WTC11 (cell line): ENCODE data around the gene RAI14. TPM values are rescaled to one million over a fixed set of nuclear protein-coding genes. Genes with fewer than 3 reads are reported as not detected.

Experiments
- ATAC-seq: fragments of 200-7000 bp; cut with Tn5 transposase; 2 replicates; pipeline ENCODE4 v1.10.0; 2021; ENCODE audit warnings: mild to moderate bottlenecking, moderate library complexity
- CTCF ChIA-PET: fragments of 300-600 bp; sonication (Branson Sonifier 250); formaldehyde crosslinking; loops from one replicate; lab custom pipeline; 2021; ENCODE audit warnings: antibody characterized with exemption; lab: Charles Lee
- POLR2A ChIA-PET: fragments of 350-600 bp; sonication (Branson Sonifier 250); formaldehyde crosslinking; loops from one replicate; lab custom pipeline; 2021; ENCODE audit warnings: antibody characterized with exemption; lab: Charles Lee
- DNase-seq: peaks from one replicate; pipeline ENCODE4 v3.0.0; 2021; ENCODE audit warnings: low spot score
- H3K27ac Mint-ChIP-seq: 2 replicates; pipeline ENCODE4 v1.8.0; 2021; ENCODE audit warnings: mixed read lengths
- H3K27me3 Mint-ChIP-seq: 2 replicates; pipeline ENCODE4 v1.8.0; 2021; ENCODE audit warnings: low read depth, mild to moderate bottlenecking, moderate library complexity, mixed read lengths
- H3K36me3 Mint-ChIP-seq: 2 replicates; pipeline ENCODE4 v1.8.0; 2021; ENCODE audit warnings: mixed read lengths
- H3K4me1 Mint-ChIP-seq: 2 replicates; pipeline ENCODE4 v1.8.0; 2022; ENCODE audit warnings: mixed read lengths
- H3K4me3 Mint-ChIP-seq: 2 replicates; pipeline ENCODE4 v1.8.0; 2021; ENCODE audit warnings: mild to moderate bottlenecking, moderate library complexity, mixed read lengths
- H3K9me3 Mint-ChIP-seq: 2 replicates; pipeline ENCODE4 v1.8.0; 2021; ENCODE audit warnings: mixed read lengths
- CREB1 ChIP-seq: sonication (generic); formaldehyde crosslinking; IDR thresholded peaks from 2 replicates; pipeline ENCODE4 v1.8.0; 2023; ENCODE audit warnings: mild to moderate bottlenecking, missing genetic modification reagents
- CTCF ChIP-seq: fragments of 200-600 bp; IDR thresholded peaks from 2 replicates; pipeline ENCODE4 v1.8.0; 2022; ENCODE audit warnings: antibody characterized with exemption
- E2F1 ChIP-seq: sonication (generic); formaldehyde crosslinking; IDR thresholded peaks from 2 replicates; pipeline ENCODE4 v1.8.0; 2022; ENCODE audit warnings: mild to moderate bottlenecking, missing genetic modification reagents
- E2F4 ChIP-seq: sonication (generic); formaldehyde crosslinking; IDR thresholded peaks from 2 replicates; pipeline ENCODE4 v1.8.1; 2022; ENCODE audit warnings: low read depth, mild to moderate bottlenecking, moderate library complexity, missing genetic modification reagents, borderline replicate concordance
- FOXJ3 ChIP-seq: sonication (generic); formaldehyde crosslinking; IDR thresholded peaks from 2 replicates; pipeline ENCODE4 v1.9.0; 2021; ENCODE audit warnings: missing genetic modification reagents, mild to moderate bottlenecking, borderline replicate concordance
- HMGA2 ChIP-seq: fragments of 250-450 bp; sonication (Bioruptor Pico); IDR thresholded peaks from 2 replicates; pipeline ENCODE4 v1.4.0; 2021; ENCODE audit warnings: mild to moderate bottlenecking, moderate library complexity
- IRF2 ChIP-seq: sonication (generic); formaldehyde crosslinking; IDR thresholded peaks from 2 replicates; pipeline ENCODE4 v1.8.0; 2022; ENCODE audit warnings: low read depth, missing genetic modification reagents, borderline replicate concordance
- MLX ChIP-seq: sonication (generic); formaldehyde crosslinking; IDR thresholded peaks from 2 replicates; pipeline ENCODE4 v1.8.1; 2023; ENCODE audit warnings: mild to moderate bottlenecking, missing genetic modification reagents, moderate library complexity
- MXD4 ChIP-seq: fragments of 250-450 bp; sonication (Bioruptor Pico); IDR thresholded peaks from 2 replicates; pipeline ENCODE4 v1.8.0; 2021; ENCODE audit warnings: mild to moderate bottlenecking, moderate library complexity, borderline replicate concordance
- NR1H2 ChIP-seq: sonication (generic); formaldehyde crosslinking; IDR thresholded peaks from 2 replicates; pipeline ENCODE4 v1.9.0; 2021; ENCODE audit warnings: mild to moderate bottlenecking, moderate library complexity, missing genetic modification reagents
- PRDM15 ChIP-seq: sonication (generic); formaldehyde crosslinking; IDR thresholded peaks from 2 replicates; pipeline ENCODE4 v1.8.0; 2022; ENCODE audit warnings: missing genetic modification reagents
- PREB ChIP-seq: sonication (generic); formaldehyde crosslinking; IDR thresholded peaks from 2 replicates; pipeline ENCODE4 v1.8.1; 2022; ENCODE audit warnings: mild to moderate bottlenecking, missing genetic modification reagents, moderate library complexity, borderline replicate concordance
- SMAD4 ChIP-seq: sonication (generic); formaldehyde crosslinking; IDR thresholded peaks from 2 replicates; pipeline ENCODE4 v1.8.0; 2022; ENCODE audit warnings: mild to moderate bottlenecking, missing genetic modification reagents
- TEAD4 ChIP-seq: sonication (generic); formaldehyde crosslinking; IDR thresholded peaks from 2 replicates; pipeline ENCODE4 v1.8.0; 2022; ENCODE audit warnings: mild to moderate bottlenecking, missing genetic modification reagents
- ZNF121 ChIP-seq: sonication (generic); formaldehyde crosslinking; IDR thresholded peaks from 2 replicates; pipeline ENCODE4 v1.8.0; 2023; ENCODE audit warnings: missing genetic modification reagents
- ZNF416 ChIP-seq: fragments of 250-450 bp; sonication (Bioruptor Pico); IDR thresholded peaks from 2 replicates; pipeline ENCODE4 v1.9.0; 2021; ENCODE audit warnings: mild to moderate bottlenecking, inconsistent platforms
- ZNF532 ChIP-seq: fragments of 250-450 bp; sonication (Bioruptor Pico); IDR thresholded peaks from 2 replicates; pipeline ENCODE4 v1.9.0; 2021; ENCODE audit warnings: mild to moderate bottlenecking, borderline replicate concordance
- total RNA-seq: library from RNA; stranded (reverse); gene quantifications from 3 replicates; pipeline ENCODE4 v1.2.3, GENCODE V29; 2021

The RAI14 gene
- total RNA-seq, 1 experiment from 2014 or later: 185 TPM

- ChIA-PET POLR2A (no interaction called here), CTCF (no interaction called here)
Measured at GRCh38 chr5:34625246-34625645, 30.9 kb upstream of the RAI14 start.

More at GRCh38 chr5:34625246-34625645, 30.9 kb upstream of the RAI14 start:
- Mint-ChIP-seq H3K36me3 (0 out of 2 replicates have a peak, but pooled peaks cover under 1% of the 10 kb centered on the region), H3K9me3 (peaks cover 3% of the 10 kb centered on the region), H3K4me3 (no peak overlapping the region), H3K4me1 (peaks cover 14% of the 10 kb centered on the region), H3K27me3 (no peaks in the 10 kb centered on the region; the same call in 1 of the 2 replicates), H3K27ac (no peak overlapping the region)
- ATAC-seq: no peak
- DNase-seq: no peak
- no peak for TF ChIP-seq HMGA2 (CRISPR knock-in tag)
- no peak for TF ChIP-seq ZNF532
- no peak for TF ChIP-seq MXD4
- no peak for TF ChIP-seq CTCF
- TF ChIP-seq PREB (CRISPR knock-in tag): no peak
- TF ChIP-seq ZNF121: no peak
- TF ChIP-seq E2F4 (CRISPR knock-in tag): no peak
- TF ChIP-seq PRDM15 (CRISPR knock-in tag): no peak
- TF ChIP-seq FOXJ3 (CRISPR knock-in tag): no peak
- no peak for TF ChIP-seq E2F1 (CRISPR knock-in tag)
- no peak for TF ChIP-seq ZNF416 (CRISPR knock-in tag)
- TF ChIP-seq CREB1 (CRISPR knock-in tag): no peak
- TF ChIP-seq IRF2 (CRISPR knock-in tag): no peak
- TF ChIP-seq NR1H2 (CRISPR knock-in tag): no peak
- no peak for TF ChIP-seq SMAD4 (CRISPR knock-in tag)
- no peak for TF ChIP-seq MLX (CRISPR knock-in tag)
- TF ChIP-seq TEAD4 (CRISPR knock-in tag): no peak
